Measurements from ENCODE around the gene TMEM248.

The TMEM248 gene

GRCh38 chr7:67006965-67007364, 85.9 kb downstream of the TMEM248 start:
- TF ChIP-seq, protein P1, sequence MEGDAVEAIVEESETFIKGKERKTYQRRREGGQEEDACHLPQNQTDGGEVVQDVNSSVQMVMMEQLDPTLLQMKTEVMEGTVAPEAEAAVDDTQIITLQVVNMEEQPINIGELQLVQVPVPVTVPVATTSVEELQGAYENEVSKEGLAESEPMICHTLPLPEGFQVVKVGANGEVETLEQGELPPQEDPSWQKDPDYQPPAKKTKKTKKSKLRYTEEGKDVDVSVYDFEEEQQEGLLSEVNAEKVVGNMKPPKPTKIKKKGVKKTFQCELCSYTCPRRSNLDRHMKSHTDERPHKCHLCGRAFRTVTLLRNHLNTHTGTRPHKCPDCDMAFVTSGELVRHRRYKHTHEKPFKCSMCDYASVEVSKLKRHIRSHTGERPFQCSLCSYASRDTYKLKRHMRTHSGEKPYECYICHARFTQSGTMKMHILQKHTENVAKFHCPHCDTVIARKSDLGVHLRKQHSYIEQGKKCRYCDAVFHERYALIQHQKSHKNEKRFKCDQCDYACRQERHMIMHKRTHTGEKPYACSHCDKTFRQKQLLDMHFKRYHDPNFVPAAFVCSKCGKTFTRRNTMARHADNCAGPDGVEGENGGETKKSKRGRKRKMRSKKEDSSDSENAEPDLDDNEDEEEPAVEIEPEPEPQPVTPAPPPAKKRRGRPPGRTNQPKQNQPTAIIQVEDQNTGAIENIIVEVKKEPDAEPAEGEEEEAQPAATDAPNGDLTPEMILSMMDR (IDR thresholded peaks at IDR 0.05; ENCODE audit: low read depth, low read length, missing control alignments), result no peak
- H3K4me3 ChIP-seq (ENCODE audit: low read depth, low read length), result no peak overlapping the region
- in situ Hi-C loops (cut with HindIII; ENCODE audit: low sequenced_read_pairs), result no loop called here
- DNase-seq (ENCODE audit: low read depth), result no peak
